Stomach (tissue), 9 donors: Measurements from ENCODE around the gene EGFL7. TPM values are rescaled to one million over a fixed set of nuclear protein-coding genes. Genes with fewer than 3 reads are reported as not detected.

Experiments
- DNase-seq, 2 donors: peaks; one replicate each; pipeline versions ENCODE4 v3.0.0 to v3.0.0-alpha.2; 2013 to 2019
- H3K27ac ChIP-seq, 5 donors: fragments of 200-600 bp in 4 of 5; sonication (generic) in 4 of 5; one replicate each; pipeline ENCODE4 v1.5.1; 2013 to 2019; ENCODE audit warnings: mild to moderate bottlenecking in 1 of 5, moderate library complexity in 1 of 5
- H3K27me3 ChIP-seq, 3 donors: fragments of 200-600 bp; sonication (generic); one replicate each; pipeline ENCODE4 v1.5.1; 2017 to 2019; ENCODE audit warnings: mixed run types in 1 of 3
- H3K36me3 ChIP-seq, 4 donors: fragments of 200-600 bp; sonication (generic); 1 replicate in 3 of 4; 2 replicates in 1 of 4; pipeline ENCODE4 v1.5.1; 2016 to 2019
- H3K4me1 ChIP-seq, 4 donors: fragments of 200-600 bp; sonication (generic); one replicate each; pipeline ENCODE4 v1.5.1; 2016 to 2019
- H3K4me3 ChIP-seq, 4 donors: fragments of 200-600 bp; sonication (generic) in 3 of 4; one replicate each; pipeline ENCODE4 v1.5.1; 2016 to 2019; ENCODE audit warnings: mild to moderate bottlenecking in 1 of 4
- H3K9me3 ChIP-seq, 4 donors: fragments of 200-600 bp; sonication (generic); one replicate each; pipeline ENCODE4 v1.5.1; 2016 to 2019
- CTCF ChIP-seq, 7 experiments: fragments of 450-650 bp in 4 of 7; fragments of 200-600 bp in 3 of 7; sonication (generic) in 3 of 7; IDR thresholded peaks; one replicate each; pipeline ENCODE4 v1.5.1; 2016 to 2019; ENCODE audit warnings: antibody characterized with exemption in 7 of 7, control low read depth in 2 of 7, mild to moderate bottlenecking in 1 of 7
- EP300 ChIP-seq: sonication (generic); formaldehyde crosslinking; IDR thresholded peaks from one replicate; pipeline ENCODE4 v1.6.1; 2017; ENCODE audit warnings: antibody characterized with exemption
- POLR2A ChIP-seq, 4 donors: fragments of 450-650 bp; IDR thresholded peaks; one replicate each; pipeline ENCODE4 v1.6.1; 2016; ENCODE audit warnings: antibody characterized with exemption in 4 of 4, control low read depth in 2 of 4, mild to moderate bottlenecking in 1 of 4, moderate library complexity in 1 of 4
- POLR2AphosphoS5 ChIP-seq, 3 donors: sonication (generic); formaldehyde crosslinking; IDR thresholded peaks; one replicate each; pipeline ENCODE4 v1.6.1; 2016; ENCODE audit warnings: antibody characterized with exemption in 3 of 3
- WGBS, 5 donors: extraction: QIAGEN DNeasy Blood & Tissue Kit in 3 of 5; methylation state at CpG; one replicate each; pipeline versions ENCODE4 v1.1.5 to v1.1.7; 2013 to 2018; 5-methylcytosine and 5-hydroxymethylcytosine counted together
- intact Hi-C: fragments of 100-400 bp; cut with DNase I; formaldehyde crosslinking; loops from one replicate; pipeline ENCODE4 v1.15.1; 2023; ENCODE audit warnings: low total_unique reads
- polyA plus RNA-seq, 3 donors: library from polyadenylated mRNA; stranded (reverse); fragments of 200-250 nt; gene quantifications; one replicate each; pipeline ENCODE4 v1.2.3, GENCODE V29; 2013
- total RNA-seq, 5 donors: library from RNA; depleted of rRNA; stranded (reverse); fragments of >200 nt; gene quantifications; one replicate each; pipeline versions ENCODE4 v1.1.0 to v1.2.3, GENCODE V29; 2014 to 2016
- donor health status: healthy with polysubstance abuse.
- donor health status: Bipolar disorder and iron deficiency.
- donor health status: healthy.

The EGFL7 gene
- total and polyA plus RNA-seq, 8 donors, result 20.9 to 1,085 (median 52.2) TPM

GRCh38 chr9:136653323-136654079, 9.2 kb upstream of the EGFL7 start:
- H3K27me3 ChIP-seq, result peaks cover 0 to 44% (median 40%) of the 10 kb centered on the region in 3 donors

GRCh38 chr9:136654820-136655535, 7.7 kb upstream of the EGFL7 start:
- peak in 1 of 2 donors; percentile 6 for DNase-seq
- TF ChIP-seq POLR2AphosphoS5 (IDR thresholded peaks at IDR 0.05) (no peak), CTCF (IDR thresholded peaks at IDR 0.05) (no peak), EP300 (no peak), POLR2A (IDR thresholded peaks at IDR 0.05) (no peak)
- Histone ChIP-seq H3K36me3 (no peaks in the 10 kb centered on the region), H3K4me1 (peaks cover 0 to 14% (median 5%) of the 10 kb centered on the region in 4 donors), H3K27me3 (peaks cover 0 to 54% (median 54%) of the 10 kb centered on the region in 3 donors), H3K4me3 (no peak overlapping the region), H3K9me3 (no peaks in the 10 kb centered on the region), H3K27ac (peak overlapping the region; percentile 34 to 64 (median 57))
- WGBS, 5 donors, result 71 to 83% (median 77%) methylated on average over 13 to 15 of the region's 15 CpGs
- intact Hi-C loops, result no loop called here

More at GRCh38 chr9:136653323-136654079, 9.2 kb upstream of the EGFL7 start:
- Histone ChIP-seq H3K9me3 (no peaks in the 10 kb centered on the region), H3K27ac (peak overlapping the region in 1 of 5 donors; percentile 32), H3K36me3 (no peaks in the 10 kb centered on the region), H3K4me1 (peaks cover 0 to 14% (median 5%) of the 10 kb centered on the region in 4 donors), H3K4me3 (no peak overlapping the region)
- intact Hi-C loops, result no loop called here
- peak in 1 of 2 donors; percentile 22 for DNase-seq
- TF ChIP-seq POLR2AphosphoS5 (IDR thresholded peaks at IDR 0.05) (no peak), CTCF (IDR thresholded peaks at IDR 0.05) (no peak), POLR2A (IDR thresholded peaks at IDR 0.05) (no peak), EP300 (no peak)
- WGBS, 5 donors, result 60 to 72% (median 69%) methylated on average over 42 to 43 of the region's 43 CpGs

- TF ChIP-seq POLR2AphosphoS5 (IDR thresholded peaks at IDR 0.05) (peak in 2 of 3 donors; percentile 5 to 44), CTCF (IDR thresholded peaks at IDR 0.05) (no peak), EP300 (peak; percentile 64)
- Histone ChIP-seq H3K27me3 (peaks cover 0 to 61% (median 55%) of the 10 kb centered on the region in 3 donors), H3K36me3 (no peaks in the 10 kb centered on the region), H3K4me1 (peaks cover 0 to 14% (median 5%) of the 10 kb centered on the region in 4 donors), H3K27ac (peak overlapping the region in 4 of 5 donors; percentile 38 to 73 (median 58)), H3K9me3 (no peaks in the 10 kb centered on the region), H3K4me3 (peak overlapping the region in 1 of 4 donors; percentile 13)
- peak in 1 of 2 donors; percentile 74 for DNase-seq
- WGBS, 5 donors, result 23 to 54% (median 44%) methylated on average over 15 to 18 of the region's 18 CpGs
- intact Hi-C loops, result no loop called here
These were observed 7.1 kb upstream of the EGFL7 start for GRCh38 chr9:136655536-136656182.

GRCh38 chr9:136656183-136656738, 6.5 kb upstream of the EGFL7 start:
- intact Hi-C loops, result no loop called here
- WGBS, 5 donors, result 25 to 59% (median 55%) methylated on average over 6 to 11 of the region's 11 CpGs
- H3K4me3 ChIP-seq, result no peak overlapping the region
- H3K27me3 ChIP-seq, result peaks cover 0 to 67% (median 55%) of the 10 kb centered on the region in 3 donors
- TF ChIP-seq POLR2A (IDR thresholded peaks at IDR 0.05), result no peak
- TF ChIP-seq POLR2AphosphoS5 (IDR thresholded peaks at IDR 0.05), result no peak
- no peak for TF ChIP-seq CTCF (IDR thresholded peaks at IDR 0.05)
- TF ChIP-seq EP300, result no peak
- peaks cover 0 to 14% (median 5%) of the 10 kb centered on the region in 4 donors for H3K4me1 ChIP-seq
- H3K36me3 ChIP-seq, result no peaks in the 10 kb centered on the region
- H3K9me3 ChIP-seq, result no peaks in the 10 kb centered on the region
- no peak for DNase-seq
- peak overlapping the region; percentile 53 to 74 (median 62) for H3K27ac ChIP-seq
